ENCODE measurements around the gene WHRN.

DNA sequence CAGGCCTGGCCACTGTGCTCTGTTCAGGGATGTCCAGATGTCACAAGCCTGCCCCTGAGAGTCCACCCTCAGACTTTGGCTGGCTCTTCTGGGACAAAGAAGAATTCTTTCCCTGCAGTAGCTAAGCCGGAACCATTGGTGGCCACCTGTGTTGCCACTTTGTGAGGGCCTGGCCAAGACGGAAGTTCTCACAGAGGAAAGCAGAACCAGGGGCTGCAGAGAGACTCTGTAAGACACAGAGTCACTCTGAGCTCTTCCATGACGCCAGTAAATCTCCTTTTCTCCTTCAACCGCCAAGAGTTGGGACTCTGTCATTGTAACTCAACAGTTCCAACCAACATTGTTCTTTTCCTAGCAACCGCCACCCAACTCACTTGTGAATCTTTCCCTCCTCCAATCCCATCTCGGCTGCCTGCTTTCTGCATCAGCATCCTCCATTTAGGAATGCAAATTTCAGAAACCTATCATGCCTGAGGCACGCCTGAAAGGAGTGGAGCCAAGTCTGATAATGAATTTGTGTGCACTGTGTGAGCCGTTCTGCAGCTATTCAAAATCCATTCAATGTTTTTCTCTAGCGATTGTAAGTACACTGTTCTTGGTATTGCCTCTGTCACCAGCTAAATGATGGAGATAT lies 44.5 kb upstream of the WHRN start:
- TF ChIP-seq POLR2AphosphoS5 (IDR thresholded peaks at IDR 0.05; ENCODE audit: low read depth, low read length) (no peak), TAF1 (IDR thresholded peaks at IDR 0.05; ENCODE audit: borderline replicate concordance, low read depth, low read length) (no peak), POLR2A (IDR thresholded peaks at IDR 0.05; ENCODE audit: low read depth, low read length) (no peak)

All from GM12892 (cell line).